Upper lobe of left lung (tissue), 4 donors: Measurements from ENCODE around the gene MORC4.

Experiments used
- POLR2A ChIP-seq, 4 donors: fragments of 450-650 bp; IDR thresholded peaks; one replicate each; pipeline ENCODE4 v1.5.1; 2016 to 2017; ENCODE audit warnings: antibody characterized with exemption in 4 of 4, mild to moderate bottlenecking in 2 of 4
- TF ChIP-seq, protein P1 (sequence below), 6 experiments: fragments of 450-650 bp in 4 of 6; fragments of 200-600 bp in 2 of 6; sonication (generic) in 2 of 6; IDR thresholded peaks; one replicate each; pipeline ENCODE4 v1.5.1; 2016 to 2019; ENCODE audit warnings: antibody characterized with exemption in 6 of 6

DNA sequence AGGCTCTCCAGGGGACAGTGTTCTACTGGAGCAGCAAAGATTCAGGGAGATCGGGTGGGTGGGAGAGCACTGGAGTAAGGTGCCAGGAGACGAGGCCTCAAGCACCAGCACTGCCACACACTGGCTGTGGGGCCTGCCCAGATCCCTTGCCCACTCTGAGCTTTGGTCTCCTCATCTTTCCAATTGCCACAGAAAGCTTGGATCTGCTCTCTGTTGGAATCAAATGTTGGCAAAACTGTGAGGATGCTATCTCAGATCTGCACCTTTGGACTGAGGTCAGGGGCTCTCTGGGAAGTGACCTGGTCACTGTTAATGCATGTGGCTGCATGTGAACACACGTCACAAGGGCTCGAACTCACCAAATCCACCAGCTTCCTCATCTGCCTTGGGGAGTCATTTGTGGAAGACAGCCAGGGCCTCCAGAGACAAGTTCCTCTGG, 98.2 kb downstream of the MORC4 start:
- TF ChIP-seq, protein P1, sequence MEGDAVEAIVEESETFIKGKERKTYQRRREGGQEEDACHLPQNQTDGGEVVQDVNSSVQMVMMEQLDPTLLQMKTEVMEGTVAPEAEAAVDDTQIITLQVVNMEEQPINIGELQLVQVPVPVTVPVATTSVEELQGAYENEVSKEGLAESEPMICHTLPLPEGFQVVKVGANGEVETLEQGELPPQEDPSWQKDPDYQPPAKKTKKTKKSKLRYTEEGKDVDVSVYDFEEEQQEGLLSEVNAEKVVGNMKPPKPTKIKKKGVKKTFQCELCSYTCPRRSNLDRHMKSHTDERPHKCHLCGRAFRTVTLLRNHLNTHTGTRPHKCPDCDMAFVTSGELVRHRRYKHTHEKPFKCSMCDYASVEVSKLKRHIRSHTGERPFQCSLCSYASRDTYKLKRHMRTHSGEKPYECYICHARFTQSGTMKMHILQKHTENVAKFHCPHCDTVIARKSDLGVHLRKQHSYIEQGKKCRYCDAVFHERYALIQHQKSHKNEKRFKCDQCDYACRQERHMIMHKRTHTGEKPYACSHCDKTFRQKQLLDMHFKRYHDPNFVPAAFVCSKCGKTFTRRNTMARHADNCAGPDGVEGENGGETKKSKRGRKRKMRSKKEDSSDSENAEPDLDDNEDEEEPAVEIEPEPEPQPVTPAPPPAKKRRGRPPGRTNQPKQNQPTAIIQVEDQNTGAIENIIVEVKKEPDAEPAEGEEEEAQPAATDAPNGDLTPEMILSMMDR (IDR thresholded peaks at IDR 0.05) = no peak
- TF ChIP-seq POLR2A (IDR thresholded peaks at IDR 0.05) = no peak
